GM21619 (cell line): Measurements from ENCODE around the gene KIF5C.
A peak's percentile ranks its signal among the peaks of the same experiment; 100 is the strongest.

ENCODE experiments used
- ATAC-seq: cut with Tn5 transposase; IDR thresholded peaks from one replicate; pipeline ENCODE4 v1.9.1; 2021; ENCODE audit not compliant: unreplicated experiment

The KIF5C gene

DNA sequence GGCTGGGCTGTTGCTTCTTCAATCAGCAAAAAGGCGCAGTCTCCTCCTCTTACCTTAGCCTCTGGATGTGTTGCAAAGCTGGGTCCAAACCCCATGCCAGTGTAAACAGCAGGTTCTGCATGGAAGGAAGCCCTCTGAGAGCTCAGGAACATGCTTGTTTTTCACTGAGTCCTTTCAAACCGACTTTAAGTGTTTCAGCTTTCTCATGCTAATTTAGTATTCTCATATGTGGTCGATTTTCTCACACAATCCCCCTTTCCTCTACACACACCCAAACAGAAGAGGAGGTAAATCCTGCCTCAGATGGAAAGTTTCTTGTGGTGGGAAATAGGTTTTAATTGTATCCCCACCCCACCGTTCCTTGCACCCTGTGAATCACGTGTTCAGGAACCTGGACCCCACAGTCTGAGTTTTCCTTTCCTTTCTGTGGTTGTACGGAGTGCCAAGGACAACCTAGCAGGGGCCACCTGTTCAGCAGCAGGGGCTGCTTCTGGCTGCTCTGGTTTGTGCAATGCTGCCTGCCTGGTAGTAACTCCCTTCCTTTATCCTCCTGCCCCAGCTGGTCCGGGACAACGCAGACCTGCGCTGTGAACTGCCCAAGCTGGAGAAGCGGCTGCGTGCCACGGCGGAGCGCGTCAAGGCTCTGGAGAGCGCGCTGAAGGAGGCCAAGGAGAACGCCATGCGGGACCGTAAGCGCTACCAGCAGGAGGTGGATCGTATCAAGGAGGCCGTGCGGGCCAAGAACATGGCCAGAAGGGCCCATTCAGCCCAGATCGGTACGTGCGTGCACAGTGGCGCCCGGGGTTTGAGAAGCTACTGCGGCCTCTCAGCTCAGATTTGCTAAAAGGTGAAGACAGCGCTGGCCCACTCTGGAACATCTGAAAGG is 134.8 kb downstream of the KIF5C start:
- no peak for ATAC-seq

DNA sequence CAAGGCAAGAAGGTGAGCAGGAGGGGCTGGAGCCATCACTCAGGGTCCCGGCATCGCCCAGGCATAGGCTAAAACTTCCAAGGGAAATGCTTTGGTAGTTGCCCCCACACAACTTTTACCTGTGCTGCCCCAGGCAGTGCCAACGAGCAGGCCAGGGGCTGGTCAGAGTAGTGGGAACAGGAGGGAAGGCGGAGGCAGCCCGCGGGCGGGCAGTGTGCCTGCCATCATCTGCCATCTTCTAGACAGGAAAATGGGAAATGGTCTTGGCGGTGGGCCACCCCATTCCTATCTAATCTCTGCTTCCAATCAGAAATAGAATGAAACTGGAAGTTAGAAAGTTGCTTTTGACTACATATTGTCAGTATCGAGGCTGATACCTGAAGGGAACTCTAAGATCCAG is 137.5 kb downstream of the KIF5C start:
- no peak for ATAC-seq

- no peak for ATAC-seq
Measured at GRCh38 chr2:149015501-149015900, 140.5 kb downstream of the KIF5C start.

DNA sequence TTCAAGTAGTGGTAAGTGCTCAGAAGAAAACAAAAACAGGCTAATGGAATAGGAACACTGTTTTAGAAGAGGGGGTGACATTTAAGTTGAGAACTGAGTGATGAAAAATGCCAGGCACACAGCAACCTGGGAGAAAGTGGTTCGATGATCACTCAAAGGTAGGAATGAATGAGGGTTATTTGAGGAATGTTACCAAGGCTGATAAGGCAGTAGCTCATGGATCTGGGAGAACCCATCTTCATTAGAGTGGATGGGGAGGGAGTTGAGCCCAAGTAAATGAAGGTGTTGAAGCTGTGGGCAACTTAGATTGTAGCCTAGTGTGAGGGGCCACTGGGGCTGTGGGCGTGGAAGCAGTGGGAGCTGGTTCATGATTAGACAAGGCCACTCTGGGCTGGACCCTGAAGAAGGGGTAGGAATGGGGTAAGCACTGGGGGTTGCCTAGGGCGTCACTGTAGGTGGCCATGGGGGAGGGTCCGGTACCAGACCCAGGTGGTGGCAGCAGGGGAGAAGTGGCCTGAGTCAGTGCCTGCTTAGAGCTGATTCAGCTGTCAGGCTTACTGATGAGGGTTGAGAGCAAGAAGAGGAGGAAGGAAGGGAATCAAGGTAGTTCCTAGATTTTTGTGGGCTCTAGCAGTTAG is 141.0 kb downstream of the KIF5C start:
- no peak for ATAC-seq

DNA sequence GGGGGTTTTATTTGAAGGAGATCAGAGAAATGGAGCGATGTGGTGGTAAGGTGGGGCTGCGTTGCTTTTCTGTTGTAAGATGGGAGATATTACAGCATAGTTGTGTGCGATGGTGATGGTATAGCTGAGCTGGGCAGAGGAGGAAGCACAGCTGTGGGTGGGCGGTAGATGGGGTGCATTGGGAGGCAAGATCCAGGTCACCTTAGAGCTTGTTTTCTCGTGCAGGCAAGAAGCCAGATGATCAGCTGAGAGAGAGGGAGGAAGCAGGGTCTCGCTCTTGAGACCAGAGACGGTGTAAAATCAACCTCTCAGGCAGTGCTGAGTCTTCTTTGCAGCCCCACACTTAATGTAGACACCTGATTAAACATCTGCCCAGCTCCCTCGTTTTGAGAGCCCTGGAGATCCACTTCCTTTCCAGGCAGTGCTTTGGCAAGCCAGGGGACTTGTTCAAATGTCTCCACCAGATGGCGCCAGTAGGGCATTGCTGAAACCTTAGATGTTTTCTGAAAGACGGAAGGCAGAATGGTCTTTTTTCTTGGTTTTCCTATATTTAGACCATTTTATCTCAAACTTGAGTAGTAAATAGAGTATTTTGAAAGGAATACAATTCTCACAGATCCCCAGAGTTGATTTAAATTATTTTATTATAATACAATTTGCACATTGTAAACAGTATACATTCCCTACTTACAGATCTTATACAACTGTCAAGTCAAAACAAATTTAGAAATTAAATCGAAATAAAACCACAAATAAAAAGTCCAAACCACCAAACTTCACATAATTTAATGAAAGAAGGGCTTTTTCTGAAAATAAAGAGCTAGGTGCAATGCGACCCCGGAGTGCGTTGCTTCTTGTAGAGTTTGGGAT is 142.3 kb downstream of the KIF5C start:
- ATAC-seq, result peak; percentile 16

- ATAC-seq, result no peak
Measured at GRCh38 chr2:149018981-149019380, 144.0 kb downstream of the KIF5C start.

GRCh38 chr2:149019768-149020167 is 144.7 kb downstream of the KIF5C start:
- no peak for ATAC-seq

GRCh38 chr2:149020432-149020851 is 145.4 kb downstream of the KIF5C start:
- ATAC-seq, result peak; percentile 34

DNA sequence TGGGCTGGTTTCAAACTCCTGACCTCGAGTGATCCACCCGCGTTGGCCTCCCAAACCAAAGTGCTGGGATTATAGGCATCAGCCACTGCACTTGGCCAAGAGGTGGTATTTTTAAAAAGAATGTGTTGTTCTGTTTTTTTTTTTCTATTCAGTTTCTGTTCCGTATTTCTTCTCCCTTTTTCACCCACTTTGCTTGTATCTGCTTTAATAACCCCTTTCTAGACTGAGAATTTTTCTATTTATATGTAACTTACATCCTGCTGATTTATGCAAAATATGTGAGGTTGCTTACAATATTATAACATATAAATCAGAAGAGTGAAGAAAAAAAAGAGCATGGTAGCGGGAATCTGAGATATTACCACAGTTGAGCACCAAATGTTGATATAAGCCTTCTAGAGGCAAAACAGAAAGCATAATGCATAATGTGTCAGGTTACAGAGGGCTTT is 146.3 kb downstream of the KIF5C start:
- peak; percentile 69 for ATAC-seq

DNA sequence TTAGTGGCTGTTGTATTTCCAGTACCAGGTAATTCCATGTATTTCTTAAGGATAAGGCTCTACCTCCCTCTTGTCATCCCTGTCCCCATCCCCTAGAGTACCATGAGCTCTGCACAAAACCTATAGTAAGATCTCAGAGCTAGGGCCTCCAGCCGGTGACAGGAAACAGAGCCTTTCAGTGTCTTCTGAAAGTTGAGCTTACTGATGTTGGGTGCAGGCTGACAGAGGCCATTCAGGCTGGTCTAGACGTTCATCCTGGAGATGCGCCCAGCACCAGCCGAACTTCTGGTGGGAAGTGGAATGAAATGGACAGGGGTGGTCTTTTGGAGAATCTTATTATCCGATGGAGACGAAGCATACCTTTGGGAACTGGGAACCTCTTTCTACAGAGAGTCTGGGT is 146.7 kb downstream of the KIF5C start:
- peak; percentile 57 for ATAC-seq

GRCh38 chr2:149023091-149023490 is 148.1 kb downstream of the KIF5C start:
- ATAC-seq, result no peak

GRCh38 chr2:149027590-149028250 is 152.7 kb downstream of the KIF5C start:
- no peak for ATAC-seq

DNA sequence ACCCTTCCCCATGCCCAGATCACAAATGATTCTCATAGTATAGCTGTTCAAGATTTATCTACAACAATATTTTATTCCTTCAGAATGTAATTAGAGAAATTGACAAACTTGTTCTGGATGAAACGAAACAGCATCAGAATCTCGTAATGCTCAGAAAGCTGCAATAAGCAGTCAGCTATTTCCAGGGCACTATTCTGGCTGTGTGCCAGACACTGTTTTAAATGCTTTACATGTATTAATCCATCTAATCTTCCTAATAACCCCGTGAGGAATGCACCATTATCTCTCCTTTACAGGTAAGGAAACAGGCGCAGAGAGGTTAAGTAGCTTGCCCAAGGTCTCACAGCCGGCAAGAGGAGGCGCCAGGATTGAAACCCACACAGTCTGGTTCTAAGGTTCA is 153.3 kb downstream of the KIF5C start:
- no peak for ATAC-seq

- ATAC-seq, result no peak
Measured at GRCh38 chr2:149028891-149029290, 153.9 kb downstream of the KIF5C start.

GRCh38 chr2:149029307-149029965 is 154.4 kb downstream of the KIF5C start:
- no peak for ATAC-seq

GRCh38 chr2:149031396-149031795 is 156.4 kb downstream of the KIF5C start:
- no peak for ATAC-seq

- ATAC-seq, result no peak
Measured at GRCh38 chr2:149033716-149034115, 158.7 kb downstream of the KIF5C start.

DNA sequence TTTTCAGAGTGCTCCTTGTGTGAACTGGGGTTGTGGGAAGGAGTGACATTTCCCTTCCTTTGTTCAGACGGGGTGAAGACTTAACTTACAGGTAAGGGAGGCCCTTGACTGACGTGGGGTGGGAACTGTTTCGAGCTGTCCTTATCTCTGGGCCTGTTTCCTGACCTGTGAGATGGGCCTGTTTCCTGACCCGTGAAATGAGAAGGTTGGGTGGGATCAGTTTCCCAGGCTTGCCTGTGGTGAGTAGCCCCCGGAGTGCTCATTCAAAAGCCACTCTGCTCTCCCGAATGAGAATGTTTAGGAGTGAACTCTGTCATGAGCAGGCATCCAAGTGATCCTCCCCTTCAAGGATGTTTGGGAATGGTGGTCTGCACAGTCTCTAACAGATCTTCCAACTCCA is 159.4 kb downstream of the KIF5C start:
- ATAC-seq, result no peak

DNA sequence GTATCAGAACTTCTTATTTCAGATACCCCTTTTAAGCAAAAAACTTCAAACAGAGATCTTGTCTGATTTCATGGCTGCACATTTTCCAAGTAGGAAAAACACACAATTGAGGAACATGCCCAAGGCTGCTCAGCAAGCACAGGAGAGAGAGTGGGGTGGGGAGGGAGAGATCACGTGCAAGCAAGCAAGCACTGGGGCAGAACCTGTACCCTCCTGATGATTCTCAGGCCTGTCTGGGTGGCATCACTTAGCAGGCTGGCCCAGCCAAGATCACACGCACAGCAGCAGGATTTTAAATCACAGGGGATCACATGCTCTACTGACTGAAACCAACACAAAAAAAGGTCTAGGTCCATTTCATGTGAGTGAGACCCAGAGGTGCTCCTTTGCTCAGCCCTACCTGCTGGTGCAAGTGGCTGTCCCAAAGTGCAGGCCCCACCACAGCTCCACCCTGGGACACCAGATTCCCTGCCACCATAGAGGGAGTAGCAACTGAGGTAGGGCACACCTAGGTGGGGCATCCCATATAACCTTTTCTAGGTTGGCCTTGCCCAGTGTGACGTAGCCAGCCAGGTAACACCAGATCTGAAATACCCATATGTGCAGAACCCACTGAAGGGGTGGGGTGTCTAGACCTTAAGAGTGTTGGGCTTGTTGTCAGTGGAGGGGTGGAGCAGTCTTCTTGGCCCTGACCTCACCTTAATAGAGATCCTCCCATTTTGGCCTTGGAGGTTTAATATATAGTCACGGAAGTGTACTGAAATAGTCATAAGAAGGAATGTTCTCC is 161.7 kb downstream of the KIF5C start:
- ATAC-seq, result no peak

DNA sequence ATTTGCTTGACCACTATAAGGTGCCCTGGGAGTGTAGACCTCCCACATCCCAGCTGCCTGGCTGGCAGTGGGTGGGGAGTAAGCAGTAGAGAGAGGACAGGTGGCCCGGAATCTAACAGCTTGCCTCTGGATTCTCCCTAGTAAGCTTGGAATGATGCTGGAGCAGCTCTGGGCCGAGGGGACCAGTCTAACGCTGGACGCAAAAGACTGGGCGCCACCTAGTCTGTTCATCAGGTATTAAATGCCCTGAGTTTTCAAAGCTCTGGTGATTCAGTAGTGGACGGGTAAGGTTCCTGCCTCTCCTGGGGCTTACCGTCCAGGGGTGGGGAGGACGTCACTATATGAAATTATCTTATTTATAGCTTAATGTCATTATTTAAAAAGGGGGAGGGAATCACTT is 162.8 kb downstream of the KIF5C start:
- ATAC-seq, result no peak
